HG03159 (cell line): ENCODE measurements around the gene TCEAL5.
"Not testable (repeated sequence)": the region's sequence is repeated elsewhere in the genome, so short reads cannot be mapped to it uniquely, and the experiment has no call there.

Experiments
- ATAC-seq: cut with Tn5 transposase; IDR thresholded peaks from one replicate; pipeline ENCODE4 v1.9.1; 2021; ENCODE audit warnings: mild to moderate bottlenecking, moderate library complexity; ENCODE audit not compliant: unreplicated experiment

The TCEAL5 gene

DNA sequence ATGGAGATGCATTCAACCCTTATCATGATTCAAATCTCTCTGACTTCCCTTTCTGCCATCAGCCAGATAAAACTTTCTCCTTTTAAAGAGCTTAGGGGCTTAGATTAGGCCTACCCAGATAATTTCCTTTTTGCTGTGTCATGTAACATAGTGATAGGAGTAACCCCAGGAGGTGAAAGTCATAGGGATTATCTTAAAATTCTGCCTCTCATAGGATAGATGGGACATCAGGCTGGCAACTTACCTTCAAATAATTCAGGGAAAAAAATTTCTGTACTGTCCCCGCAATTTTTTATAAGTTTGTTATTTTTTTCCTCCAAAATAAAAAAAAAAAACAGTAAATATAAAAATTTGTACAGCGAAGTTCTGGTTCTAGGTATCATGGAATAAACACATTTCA is 40.9 kb downstream of the TCEAL5 start:
- ATAC-seq, result not testable (repeated sequence)

DNA sequence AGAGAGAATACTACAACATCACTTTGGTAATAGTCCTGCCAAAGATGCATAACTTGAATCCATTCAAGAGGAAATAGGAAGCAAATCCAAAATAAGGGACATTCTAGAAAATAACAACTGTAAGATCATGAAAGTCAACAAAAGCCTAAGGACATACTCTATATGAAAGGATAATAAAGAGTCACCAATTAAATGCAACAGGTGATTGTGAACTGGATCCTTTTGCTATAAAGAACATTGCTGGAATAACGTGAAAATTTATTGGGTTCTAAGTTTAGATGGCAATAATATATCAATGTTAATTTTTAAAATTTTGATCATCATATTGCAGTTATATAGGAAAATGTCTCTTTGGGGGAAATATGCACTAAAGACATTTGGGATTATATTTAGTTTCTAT is 41.7 kb downstream of the TCEAL5 start:
- no peak for ATAC-seq

DNA sequence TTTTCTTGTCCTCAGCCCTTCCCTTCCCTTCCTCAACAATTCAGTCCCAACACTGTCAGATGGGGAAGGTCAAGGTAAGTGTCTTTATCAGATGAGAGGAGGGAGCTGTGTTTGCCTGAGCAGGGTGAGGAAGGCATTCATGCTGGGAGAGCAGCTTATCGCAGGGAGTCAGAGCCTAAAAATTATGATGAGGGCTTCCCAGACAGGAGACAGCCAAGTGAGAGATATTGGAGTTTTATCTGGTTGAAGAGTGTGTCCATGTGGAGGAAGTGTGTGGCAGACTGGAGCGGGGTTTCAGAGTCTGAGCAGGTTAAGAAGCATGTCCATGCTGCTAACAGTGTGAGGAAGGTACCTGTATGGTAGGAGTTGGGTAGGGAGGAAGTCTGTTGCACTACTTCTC is 43.3 kb downstream of the TCEAL5 start:
- no peak for ATAC-seq

DNA sequence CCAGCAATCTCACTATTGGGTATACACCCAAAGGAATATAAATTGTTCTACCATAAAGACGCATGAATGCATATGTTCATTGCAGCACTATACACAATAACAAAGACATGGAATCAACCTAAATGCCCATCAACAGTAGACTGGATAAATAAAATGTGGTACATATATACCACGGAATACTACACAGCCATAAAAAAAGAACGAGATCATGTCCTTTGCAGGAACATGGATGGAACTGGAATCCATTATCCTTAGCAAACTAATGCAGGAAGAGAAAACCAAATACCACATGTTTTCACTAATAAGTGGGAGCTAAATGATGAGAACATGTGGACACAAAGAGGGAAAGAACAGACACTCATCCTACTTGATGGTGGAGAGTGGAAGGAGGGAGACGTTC is 50.6 kb downstream of the TCEAL5 start:
- not testable (repeated sequence) for ATAC-seq
